NCI-H146 (cell line): ENCODE results near the gene ELOVL5.
"Not testable (repeated sequence)": the region's sequence is repeated elsewhere in the genome, so short reads cannot be mapped to it uniquely, and the experiment has no call there.

Experiments
- DNase-seq: peaks from one replicate; lab custom pipeline; 2025; lab: John Stamatoyannopoulos, UW

ELOVL5 gene

DNA sequence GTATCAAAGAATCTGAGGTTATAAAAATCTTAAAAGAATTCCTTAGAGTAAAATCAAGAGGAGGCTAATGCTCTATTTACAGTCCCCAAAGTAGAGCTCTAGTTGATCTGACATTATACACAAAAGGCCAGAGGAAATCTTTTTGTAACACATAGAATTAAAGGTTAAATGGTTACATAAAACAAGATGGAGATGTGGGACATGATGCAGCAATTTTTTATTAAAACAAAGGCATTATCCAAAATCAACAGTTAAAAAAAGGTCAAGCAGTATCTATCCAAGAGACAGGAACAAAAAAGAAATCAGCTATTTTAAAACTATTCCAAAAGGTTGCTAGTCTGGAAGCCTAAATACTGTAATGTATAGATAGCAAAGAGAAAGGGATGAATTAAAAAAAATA, 20.4 kb downstream of the ELOVL5 start:
- DNase-seq, result no peak

DNA sequence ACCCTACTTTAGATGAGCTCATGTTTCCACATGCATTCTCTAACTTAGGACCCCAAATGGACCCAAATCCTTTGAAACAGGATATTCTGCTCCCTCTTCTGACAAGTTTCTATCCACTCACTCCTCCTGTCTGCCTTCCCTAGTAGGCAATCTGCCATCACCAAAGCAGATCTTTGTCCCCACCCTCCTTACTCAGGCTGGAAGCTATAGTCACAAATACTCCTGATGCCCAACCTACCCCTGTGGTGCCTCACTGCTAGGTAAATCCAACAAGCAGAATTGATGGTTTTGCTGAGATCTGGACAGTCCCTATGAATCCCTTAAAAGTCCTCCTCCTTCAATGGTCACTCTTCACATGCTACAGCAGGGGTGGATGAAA, 21.7 kb downstream of the ELOVL5 start:
- no peak for DNase-seq

DNA sequence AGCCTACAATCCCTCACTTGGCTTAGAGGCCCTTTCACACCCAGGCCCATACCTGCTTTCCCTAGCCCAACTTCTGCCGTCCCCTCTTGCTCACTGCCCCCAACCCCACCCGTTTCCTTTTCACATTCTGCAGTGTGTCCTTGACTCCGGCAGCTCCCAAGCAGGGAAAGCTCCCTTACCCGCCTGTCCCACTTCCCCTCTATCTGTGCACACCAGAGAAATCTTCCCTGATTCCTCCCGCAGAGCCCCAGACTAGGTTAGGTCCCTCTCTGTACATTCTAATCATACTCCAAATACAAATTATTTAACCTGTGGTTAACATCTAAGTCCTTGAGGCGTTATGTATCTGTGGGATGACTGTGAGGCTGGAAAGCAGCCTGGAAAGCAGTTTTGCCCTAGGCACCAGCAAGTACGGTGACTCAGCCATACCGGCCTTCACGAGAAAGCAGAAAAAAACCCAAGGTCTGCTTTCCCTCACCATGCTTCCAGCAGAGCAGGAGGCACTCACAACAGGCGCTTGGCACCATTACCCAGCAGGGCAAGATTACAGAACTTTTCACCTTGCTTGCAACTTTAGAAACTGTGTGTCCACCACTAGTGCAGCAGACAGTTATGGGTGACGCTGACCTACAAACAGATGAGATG, 22.3 kb downstream of the ELOVL5 start:
- no peak for DNase-seq

DNA sequence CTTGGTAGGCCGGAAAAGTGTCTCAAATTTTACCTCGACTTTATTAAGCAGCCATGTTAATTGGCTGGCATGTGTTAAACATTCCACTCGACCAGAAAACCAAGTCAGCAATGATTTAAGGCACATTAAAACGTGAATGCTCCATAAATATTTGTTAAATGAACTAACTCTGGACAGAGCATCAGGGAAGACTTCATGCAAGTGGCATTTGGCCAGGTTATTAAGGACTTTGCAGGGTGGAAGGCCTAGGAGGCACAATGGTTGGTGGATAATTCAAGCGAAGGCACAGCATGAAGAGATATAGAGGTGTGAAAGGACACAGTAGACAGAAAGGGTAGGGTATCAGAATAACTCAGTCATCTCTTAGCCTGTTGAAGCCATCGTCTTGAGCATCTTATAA, 23.0 kb downstream of the ELOVL5 start:
- no peak for DNase-seq

- no peak for DNase-seq
Observed at GRCh38 chr6:53322188-53323029, 26.3 kb downstream of the ELOVL5 start.

GRCh38 chr6:53321701-53322100, 27.0 kb downstream of the ELOVL5 start:
- DNase-seq, result peak; percentile 28

DNA sequence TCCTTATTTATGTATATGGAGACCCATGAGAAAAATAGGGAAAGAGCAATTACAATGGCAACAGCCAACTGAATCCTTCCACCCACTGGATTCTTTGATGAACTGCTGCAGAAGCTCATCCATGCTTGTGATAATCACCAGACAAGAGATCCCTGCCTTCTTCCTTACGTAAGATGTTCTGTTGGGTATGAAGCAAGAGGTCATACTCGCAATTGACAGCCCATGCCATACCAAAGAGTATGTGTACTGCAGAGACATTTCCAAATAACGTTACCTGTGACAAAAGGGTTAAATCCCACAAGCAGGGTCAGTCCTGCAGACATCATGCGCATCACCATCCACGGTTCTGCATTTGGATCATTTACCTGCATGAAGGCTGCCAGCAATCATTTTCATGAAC, 27.8 kb downstream of the ELOVL5 start:
- no peak for DNase-seq

GRCh38 chr6:53318429-53318828, 30.3 kb downstream of the ELOVL5 start:
- DNase-seq, result no peak

- DNase-seq, result no peak
Observed at GRCh38 chr6:53317861-53318260, 30.9 kb downstream of the ELOVL5 start.

GRCh38 chr6:53317299-53317698, 31.5 kb downstream of the ELOVL5 start:
- DNase-seq, result not testable (repeated sequence)

DNA sequence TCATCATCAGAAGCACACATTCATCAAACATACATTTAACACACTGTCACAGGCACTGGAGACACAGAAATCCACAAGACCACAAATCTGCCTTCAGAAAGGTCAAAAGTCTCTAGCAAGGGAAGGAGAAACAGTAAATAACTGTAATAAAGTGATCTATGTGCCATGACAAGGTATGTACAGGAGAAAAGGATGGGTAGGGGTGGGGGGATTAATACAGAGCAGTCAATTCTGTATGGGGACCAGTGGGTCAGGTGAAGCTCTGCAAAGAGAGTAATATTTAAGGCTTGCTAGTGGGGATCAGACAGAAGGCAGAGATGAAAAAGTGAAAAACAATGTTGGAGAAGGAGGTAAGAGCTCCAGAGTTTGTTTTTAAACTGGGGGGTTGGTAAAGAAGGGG, 32.6 kb downstream of the ELOVL5 start:
- no peak for DNase-seq

DNA sequence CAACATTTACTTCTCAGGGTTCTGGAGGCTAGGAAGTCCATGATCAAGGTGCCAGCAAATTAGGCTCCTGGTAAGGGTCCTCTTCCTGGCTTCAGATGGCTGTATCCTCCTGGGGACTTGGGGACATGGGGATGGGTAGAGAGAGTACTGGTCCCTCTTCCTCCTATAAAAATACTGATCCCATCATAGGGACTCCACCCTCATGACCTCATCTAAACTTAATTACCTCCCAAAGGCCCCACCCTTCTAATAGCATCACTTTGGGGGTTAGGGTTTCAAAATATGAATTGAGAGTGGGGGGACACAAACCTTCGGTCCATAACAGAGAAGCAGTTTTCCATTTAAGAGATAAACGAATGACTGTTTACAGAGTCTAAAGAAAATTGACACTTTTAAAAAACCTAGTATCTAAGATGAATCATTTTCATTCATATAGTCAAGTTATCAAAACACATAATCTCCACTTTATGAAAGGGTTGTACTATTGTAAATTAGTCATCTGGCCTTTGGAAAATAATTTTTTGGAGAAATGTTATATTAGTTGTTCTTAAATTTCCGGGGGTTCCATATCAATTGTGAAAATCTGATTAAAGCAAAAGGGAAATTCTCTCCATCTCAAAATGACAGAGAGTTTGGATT, 33.5 kb downstream of the ELOVL5 start:
- no peak for DNase-seq

DNA sequence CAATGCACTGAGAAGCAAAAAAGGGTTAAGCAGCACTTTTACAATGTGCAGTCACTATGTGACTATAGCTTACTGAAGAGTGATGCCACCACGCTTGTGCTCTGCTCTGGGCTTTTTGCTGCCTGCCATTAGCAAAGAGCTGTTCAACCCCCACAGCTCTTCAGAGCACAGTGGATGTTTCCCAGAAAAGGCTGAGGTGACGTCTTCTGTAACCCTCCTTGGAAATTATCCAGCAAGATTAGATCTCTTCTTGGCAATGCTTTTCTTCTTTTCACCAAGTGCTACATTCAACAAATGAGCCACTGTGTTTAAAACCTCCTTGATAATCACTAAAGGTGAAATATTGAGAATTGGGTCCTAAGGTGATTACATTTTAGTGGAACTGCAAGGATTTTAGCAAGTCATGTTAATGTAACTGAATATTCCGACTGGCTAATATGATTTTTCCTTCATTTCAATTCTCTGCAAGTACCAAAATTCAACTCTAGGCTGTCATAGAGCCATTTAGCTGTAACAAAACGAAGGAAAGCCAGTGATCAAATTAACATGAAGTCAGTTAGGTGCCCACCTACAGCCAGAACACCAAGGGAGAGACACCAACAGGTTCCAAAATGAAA, 34.9 kb downstream of the ELOVL5 start:
- DNase-seq, result no peak

DNA sequence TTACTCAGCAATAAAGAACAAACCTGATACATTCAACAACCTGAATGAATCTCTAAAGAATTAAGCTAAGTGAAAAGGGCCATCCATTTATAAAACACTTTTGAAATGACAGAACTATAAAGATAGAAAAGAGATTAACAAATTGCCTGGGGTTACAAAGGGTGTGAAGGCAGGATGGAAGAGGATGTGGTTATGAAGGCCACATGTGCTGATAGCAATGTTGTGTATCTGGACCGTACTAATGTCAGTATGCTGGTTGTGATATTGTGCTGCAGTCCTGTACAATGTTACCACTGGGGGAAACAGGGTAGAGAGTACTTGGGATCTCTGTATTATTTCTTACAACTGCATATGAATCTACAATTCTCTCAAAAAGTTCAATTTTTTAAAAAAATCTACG, 36.4 kb downstream of the ELOVL5 start:
- DNase-seq, result no peak

GRCh38 chr6:53311586-53311935, 37.2 kb downstream of the ELOVL5 start:
- DNase-seq, result no peak

DNA sequence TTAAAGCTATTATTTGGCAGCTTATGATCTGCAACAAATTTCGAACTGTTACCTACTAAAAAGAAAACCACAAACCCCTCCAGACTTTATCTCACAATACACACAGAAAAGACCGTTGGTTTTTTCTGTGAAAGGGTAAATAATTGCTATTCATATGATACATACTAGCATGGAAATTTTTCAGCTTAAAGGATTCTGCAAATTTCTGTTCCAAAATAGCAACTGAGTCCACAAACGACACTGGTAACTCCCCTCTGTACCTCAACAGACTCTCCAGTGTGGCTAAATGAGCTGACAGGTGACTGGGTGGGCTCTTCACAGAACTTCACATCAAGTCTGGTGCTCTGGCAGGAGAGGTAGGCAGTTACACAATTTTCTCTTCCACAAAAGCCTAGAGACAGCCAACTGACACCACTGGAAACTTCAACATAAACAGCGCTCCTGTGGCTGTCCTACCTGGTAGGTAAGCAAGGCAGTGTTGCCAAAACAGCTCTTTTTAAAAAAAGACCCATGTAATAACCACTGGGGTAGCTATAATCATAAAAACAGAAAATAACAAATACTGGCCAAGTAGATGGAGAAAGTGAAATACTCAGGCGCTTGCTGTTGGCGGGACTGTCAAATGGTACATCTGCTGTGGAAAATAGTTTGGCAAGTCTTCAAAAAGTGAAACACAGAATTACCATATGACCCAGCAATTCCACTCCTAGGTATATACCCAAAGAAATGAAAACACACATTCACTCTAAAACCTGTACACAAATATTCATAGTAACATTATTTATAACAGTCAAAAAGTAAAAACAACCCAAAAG, 37.8 kb downstream of the ELOVL5 start:
- no peak for DNase-seq

GRCh38 chr6:53309901-53310300, 38.8 kb downstream of the ELOVL5 start:
- no peak for DNase-seq

DNA sequence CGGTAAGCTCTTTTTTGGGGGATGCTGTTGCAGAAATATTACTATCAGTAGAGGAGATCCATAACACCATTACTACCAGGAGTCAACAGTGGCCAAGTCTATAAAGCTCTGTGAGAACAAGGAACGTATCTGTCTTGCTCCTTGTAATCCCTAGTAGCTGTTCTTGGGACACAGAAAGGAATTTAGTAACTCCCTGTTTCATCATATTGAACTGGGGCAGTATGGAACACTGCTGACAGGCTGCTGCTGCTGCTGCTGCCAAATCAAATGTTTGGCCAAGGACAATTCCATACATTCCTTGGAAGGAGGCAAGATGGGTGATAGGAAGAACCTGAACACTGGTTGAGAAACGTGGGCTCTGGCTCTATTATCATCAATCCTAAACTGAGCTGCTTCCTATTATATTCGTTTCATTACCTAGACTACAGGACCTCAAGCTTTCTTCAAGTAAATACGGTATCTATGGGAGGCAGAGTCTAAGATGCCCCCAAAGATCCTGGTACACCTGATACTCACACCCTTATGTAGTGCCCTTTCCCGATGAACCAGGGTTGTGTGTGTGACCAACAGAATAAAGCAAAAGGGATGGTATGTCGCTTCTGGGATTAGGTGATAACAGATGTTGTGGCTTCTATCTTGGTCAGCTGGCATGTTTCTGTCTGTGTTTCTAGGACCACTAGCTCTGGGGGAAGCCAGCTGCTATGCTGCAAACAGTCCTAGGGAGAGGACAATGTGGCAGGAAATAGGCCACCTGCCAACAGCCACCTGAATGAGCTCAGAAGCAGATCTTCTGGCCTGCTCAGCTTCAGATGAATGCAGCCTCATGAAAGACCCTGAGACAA, 39.5 kb downstream of the ELOVL5 start:
- DNase-seq, result peak; percentile 91

DNA sequence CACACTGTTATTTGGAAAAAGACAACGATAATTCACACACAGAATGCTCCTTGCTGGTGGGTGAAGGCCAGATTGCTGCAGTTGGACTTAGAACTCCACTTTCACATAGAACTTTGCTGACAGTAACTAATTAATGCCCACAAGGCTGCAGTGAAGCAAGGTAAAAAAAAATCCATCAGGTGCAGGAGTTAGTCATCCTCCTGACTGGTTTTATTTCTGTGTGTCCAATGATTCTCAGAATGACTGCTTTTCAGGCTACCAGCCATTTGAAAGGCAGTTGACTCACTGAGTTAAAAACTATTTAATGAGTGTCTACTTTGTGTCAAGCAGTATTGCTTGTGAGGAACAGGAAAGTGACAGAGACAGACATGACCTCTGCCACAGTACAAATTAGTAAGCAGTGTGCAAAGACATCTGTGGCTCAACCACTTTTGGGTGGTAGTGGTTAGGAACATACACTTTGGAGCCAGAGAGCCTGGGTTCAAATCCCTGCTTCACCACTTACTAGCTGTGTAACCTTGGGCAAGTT, 41.9 kb downstream of the ELOVL5 start:
- no peak for DNase-seq

GRCh38 chr6:53306217-53306616, 42.5 kb downstream of the ELOVL5 start:
- DNase-seq, result not testable (repeated sequence)

DNA sequence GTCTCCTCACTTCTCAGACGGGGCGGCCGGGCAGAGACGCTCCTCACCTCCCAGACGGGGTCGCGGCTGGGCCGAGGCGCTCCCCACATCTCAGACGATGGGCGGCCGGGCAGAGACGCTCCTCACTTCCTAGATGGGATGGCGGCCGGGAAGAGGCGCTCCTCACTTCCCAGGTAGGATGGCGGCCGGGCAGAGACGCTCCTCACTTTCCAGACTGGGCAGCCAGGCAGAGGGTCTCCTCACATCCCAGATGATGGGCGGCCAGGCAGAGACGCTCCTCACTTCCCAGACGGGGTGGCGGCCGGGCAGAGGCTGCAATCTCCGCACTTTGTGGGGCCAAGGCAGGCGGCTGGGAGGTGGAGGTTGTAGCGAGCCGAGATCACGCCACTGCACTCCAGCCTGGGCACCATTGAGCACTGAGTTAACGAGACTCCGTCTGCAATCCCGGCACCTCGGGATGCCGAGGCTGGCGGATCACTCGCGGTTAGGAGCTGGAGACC, 43.2 kb downstream of the ELOVL5 start:
- DNase-seq, result not testable (repeated sequence)
